VCaP (cell line): ENCODE results near the gene HELZ2.
"Not testable (repeated sequence)": the region's sequence is repeated elsewhere in the genome, so short reads cannot be mapped to it uniquely, and the experiment has no call there.

Experiments used
- H3K27ac ChIP-seq: fragments of 450-650 bp; 2 replicates; pipeline ENCODE4 v1.5.1; 2017
- CTCF ChIP-seq: fragments of 450-650 bp; conservative IDR thresholded peaks from 2 replicates; pipeline ENCODE4 v1.5.1; 2017; ENCODE audit warnings: mild to moderate bottlenecking, moderate library complexity

Gene HELZ2

GRCh38 chr20:63560333-63560805 lies 13.7 kb downstream of the HELZ2 start:
- no peak overlapping the region for H3K27ac ChIP-seq
- TF ChIP-seq CTCF, result no peak

- H3K27ac ChIP-seq, result not testable (repeated sequence)
Observed at GRCh38 chr20:63559485-63560332, 14.3 kb downstream of the HELZ2 start.

- no peak for TF ChIP-seq CTCF
Observed at GRCh38 chr20:63558804-63559484, 15.1 kb downstream of the HELZ2 start.

GRCh38 chr20:63557481-63557891 lies 16.6 kb downstream of the HELZ2 start:
- no peak for TF ChIP-seq CTCF
- H3K27ac ChIP-seq, result no peak overlapping the region

More at GRCh38 chr20:63558804-63559484, 15.1 kb downstream of the HELZ2 start:
- H3K27ac ChIP-seq, result no peak overlapping the region

- no peak for TF ChIP-seq CTCF
- H3K27ac ChIP-seq, result no peak overlapping the region
Observed at GRCh38 chr20:63556873-63557478, 17.1 kb downstream of the HELZ2 start.

GRCh38 chr20:63555661-63556381 lies 18.2 kb downstream of the HELZ2 start:
- TF ChIP-seq CTCF, result no peak
- H3K27ac ChIP-seq, result no peak overlapping the region

GRCh38 chr20:63554361-63555278 lies 19.4 kb downstream of the HELZ2 start:
- TF ChIP-seq CTCF, result no peak
- no peak overlapping the region for H3K27ac ChIP-seq
